Suprapubic skin (tissue), 4 donors: Measurements from ENCODE around the gene SMG6.

Experiments
- EP300 ChIP-seq: sonication (generic); formaldehyde crosslinking; IDR thresholded peaks from one replicate; pipeline ENCODE4 v1.6.1; 2017; ENCODE audit warnings: antibody characterized with exemption
- POLR2A ChIP-seq, 2 donors: fragments of 450-650 bp; IDR thresholded peaks; one replicate each; pipeline ENCODE4 v1.6.1; 2017; ENCODE audit warnings: antibody characterized with exemption in 2 of 2, mild to moderate bottlenecking in 2 of 2, moderate library complexity in 2 of 2
- POLR2AphosphoS5 ChIP-seq, 3 donors: sonication (generic); formaldehyde crosslinking; IDR thresholded peaks; one replicate each; pipeline ENCODE4 v1.6.1; 2017; ENCODE audit warnings: antibody characterized with exemption in 3 of 3
- TF ChIP-seq, protein P1 (sequence below), 2 donors: fragments of 200-600 bp in 1 of 2; fragments of 450-650 bp in 1 of 2; sonication (generic) in 1 of 2; IDR thresholded peaks; one replicate each; pipeline ENCODE4 v1.5.1; 2016 to 2019; ENCODE audit warnings: antibody characterized with exemption in 2 of 2, mild to moderate bottlenecking in 1 of 2, moderate library complexity in 1 of 2

GRCh38 chr17:2283302-2283701 is 20.3 kb downstream of the SMG6 start:
- TF ChIP-seq, protein P1, sequence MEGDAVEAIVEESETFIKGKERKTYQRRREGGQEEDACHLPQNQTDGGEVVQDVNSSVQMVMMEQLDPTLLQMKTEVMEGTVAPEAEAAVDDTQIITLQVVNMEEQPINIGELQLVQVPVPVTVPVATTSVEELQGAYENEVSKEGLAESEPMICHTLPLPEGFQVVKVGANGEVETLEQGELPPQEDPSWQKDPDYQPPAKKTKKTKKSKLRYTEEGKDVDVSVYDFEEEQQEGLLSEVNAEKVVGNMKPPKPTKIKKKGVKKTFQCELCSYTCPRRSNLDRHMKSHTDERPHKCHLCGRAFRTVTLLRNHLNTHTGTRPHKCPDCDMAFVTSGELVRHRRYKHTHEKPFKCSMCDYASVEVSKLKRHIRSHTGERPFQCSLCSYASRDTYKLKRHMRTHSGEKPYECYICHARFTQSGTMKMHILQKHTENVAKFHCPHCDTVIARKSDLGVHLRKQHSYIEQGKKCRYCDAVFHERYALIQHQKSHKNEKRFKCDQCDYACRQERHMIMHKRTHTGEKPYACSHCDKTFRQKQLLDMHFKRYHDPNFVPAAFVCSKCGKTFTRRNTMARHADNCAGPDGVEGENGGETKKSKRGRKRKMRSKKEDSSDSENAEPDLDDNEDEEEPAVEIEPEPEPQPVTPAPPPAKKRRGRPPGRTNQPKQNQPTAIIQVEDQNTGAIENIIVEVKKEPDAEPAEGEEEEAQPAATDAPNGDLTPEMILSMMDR (IDR thresholded peaks at IDR 0.05), result no peak
- TF ChIP-seq EP300, result no peak
- no peak for TF ChIP-seq POLR2A (IDR thresholded peaks at IDR 0.05)
- TF ChIP-seq POLR2AphosphoS5 (IDR thresholded peaks at IDR 0.05), result no peak
